Measurements from ENCODE around the gene PPFIA4. TPM values are rescaled to one million over a fixed set of nuclear protein-coding genes. Genes with fewer than 3 reads are reported as not detected.

PPFIA4 gene
- total RNA-seq, 1 donor from 2014 or later = 1.3 TPM

DNA sequence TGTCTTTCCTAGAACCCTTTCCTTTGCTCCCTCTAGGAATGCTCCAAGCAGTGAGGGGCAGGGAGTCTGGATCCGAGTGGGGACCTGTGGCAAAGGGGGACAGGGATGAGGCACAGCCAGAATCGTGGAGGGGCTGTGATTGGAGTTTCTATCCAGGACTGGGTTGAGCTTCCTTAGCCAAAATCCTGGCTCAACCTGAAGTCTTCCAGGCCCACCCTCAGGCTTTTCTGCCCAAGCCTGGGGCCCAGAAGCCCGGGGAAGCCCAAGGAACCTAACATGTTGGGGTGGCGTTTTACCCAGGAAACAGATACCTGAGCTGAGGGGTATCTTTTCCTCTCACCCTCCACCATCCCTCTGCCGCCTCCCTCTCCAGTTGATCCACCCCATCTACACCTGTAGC lies 54.2 kb downstream of the PPFIA4 start:
- ATAC-seq = no peak
- Histone ChIP-seq H3K4me3 (no peak overlapping the region), H3K27me3 (peaks cover 6% of the 10 kb centered on the region), H3K36me3 (no peaks in the 10 kb centered on the region), H3K9me3 (no peaks in the 10 kb centered on the region), H3K27ac (no peak overlapping the region), H3K4me1 (peaks cover 6% of the 10 kb centered on the region)
- DNase-seq = no peak
- TF ChIP-seq, protein P1, sequence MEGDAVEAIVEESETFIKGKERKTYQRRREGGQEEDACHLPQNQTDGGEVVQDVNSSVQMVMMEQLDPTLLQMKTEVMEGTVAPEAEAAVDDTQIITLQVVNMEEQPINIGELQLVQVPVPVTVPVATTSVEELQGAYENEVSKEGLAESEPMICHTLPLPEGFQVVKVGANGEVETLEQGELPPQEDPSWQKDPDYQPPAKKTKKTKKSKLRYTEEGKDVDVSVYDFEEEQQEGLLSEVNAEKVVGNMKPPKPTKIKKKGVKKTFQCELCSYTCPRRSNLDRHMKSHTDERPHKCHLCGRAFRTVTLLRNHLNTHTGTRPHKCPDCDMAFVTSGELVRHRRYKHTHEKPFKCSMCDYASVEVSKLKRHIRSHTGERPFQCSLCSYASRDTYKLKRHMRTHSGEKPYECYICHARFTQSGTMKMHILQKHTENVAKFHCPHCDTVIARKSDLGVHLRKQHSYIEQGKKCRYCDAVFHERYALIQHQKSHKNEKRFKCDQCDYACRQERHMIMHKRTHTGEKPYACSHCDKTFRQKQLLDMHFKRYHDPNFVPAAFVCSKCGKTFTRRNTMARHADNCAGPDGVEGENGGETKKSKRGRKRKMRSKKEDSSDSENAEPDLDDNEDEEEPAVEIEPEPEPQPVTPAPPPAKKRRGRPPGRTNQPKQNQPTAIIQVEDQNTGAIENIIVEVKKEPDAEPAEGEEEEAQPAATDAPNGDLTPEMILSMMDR (IDR thresholded peaks at IDR 0.05) = no peak
- intact Hi-C loops (cut with DNase I) = no loop called here

DNA sequence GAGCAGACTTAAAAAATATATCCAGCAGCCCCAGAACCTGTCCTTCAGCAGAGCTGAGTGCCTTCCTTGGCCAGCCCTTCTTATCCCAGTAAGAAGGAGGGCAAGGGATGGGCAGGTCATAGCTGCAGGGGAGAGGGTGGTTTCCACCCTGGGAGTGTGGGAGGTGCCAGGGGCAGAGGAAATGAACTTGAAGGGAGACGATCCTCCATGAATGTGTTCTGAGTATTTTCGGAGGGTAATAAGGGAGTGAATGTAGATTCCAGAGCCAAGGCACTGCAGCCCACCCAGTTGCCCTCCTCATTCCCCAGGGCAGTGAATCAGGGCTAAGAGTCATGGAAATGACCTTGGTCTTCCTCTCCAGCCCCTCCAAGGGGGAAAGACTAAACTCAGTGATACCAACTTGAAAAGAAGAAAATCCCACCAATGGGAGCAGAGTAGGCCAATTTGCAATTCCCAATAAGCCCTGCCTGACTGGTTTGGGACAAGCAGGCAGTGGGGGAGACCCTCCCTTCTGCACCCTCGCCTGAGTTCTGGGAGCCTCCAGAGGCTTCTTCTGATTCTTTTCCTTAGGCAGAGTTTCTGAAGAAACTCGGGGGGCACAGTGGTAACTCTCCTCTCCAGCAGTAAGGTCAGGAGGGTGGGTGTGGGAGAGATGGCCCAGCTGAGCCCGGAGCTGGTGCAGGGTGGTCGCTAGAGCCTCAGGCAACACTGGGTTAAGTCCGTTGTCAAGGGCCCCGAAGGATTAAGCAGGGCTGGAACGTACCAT lies 55.4 kb downstream of the PPFIA4 start:
- H3K4me3 ChIP-seq = no peak overlapping the region
- H3K27me3 ChIP-seq = no peaks in the 10 kb centered on the region
- H3K4me1 ChIP-seq = no peaks in the 10 kb centered on the region
- H3K36me3 ChIP-seq = no peaks in the 10 kb centered on the region
- ATAC-seq (no peak), DNase-seq (no peak)
- H3K27ac ChIP-seq = no peak overlapping the region
- no peaks in the 10 kb centered on the region for H3K9me3 ChIP-seq
- TF ChIP-seq, protein P1 (IDR thresholded peaks at IDR 0.05) = no peak
- intact Hi-C loops (cut with DNase I) = no loop called here

DNA sequence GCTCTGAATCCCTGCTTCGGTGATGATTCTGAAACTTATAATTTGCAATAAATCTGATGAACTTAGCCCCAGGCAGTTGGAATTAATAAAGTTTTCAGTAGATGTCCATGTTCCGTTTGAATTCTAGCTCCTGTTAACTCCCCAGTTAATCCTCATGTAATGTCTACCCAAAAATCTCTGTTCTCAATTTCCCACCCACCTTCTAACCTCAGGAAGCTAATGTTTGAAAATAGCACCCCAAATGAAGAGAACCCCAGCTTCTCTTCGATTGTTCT lies 55.9 kb downstream of the PPFIA4 start:
- no peaks in the 10 kb centered on the region for H3K36me3 ChIP-seq

DNA sequence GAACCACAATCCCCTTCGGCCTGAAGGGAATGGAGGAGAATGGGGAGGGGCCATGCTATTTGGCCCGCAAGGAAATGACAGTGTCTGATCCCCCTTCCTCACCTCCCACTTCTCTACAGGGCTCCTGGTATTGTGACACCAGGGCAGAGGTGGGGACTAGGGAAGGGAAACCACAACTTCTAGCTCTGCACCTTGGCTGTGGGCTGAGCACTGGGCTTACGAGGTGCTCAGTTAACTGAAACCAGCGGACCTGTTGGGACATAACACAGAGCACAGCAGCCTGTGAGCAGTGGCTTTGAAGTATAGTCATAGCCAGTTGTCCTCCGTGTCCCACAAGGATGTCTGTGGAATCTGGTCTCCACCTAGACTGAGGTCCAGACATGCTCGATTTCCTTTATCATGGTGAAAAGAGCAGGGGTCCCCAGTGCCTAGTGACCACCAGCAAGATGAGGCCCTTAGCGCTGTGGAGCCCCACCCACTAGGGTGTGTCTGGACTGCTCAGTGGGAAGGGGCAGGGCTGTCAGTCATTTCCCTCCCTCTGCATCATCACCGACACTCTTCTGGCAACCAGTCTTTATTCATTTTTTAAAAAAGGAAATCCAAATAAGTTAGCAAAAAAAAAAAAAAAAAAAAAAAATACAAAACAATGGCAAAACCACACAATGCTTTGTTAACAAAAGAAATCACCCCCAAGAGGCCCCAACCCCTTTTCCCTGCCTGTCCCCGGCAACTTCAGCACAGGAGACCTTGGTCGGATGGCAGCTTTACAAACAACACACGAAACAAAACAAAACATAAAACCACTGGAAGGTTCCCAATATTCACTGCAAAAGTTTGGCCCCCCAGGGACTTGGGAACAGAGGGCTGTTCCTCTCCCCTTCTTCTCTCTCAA lies 56.5 kb downstream of the PPFIA4 start:
- intact Hi-C loops (cut with DNase I) = no loop called here
- DNase-seq (no peak), ATAC-seq (no peak)
- Histone ChIP-seq H3K27ac (no peak overlapping the region), H3K36me3 (no peaks in the 10 kb centered on the region), H3K4me1 (no peaks in the 10 kb centered on the region), H3K9me3 (no peaks in the 10 kb centered on the region), H3K4me3 (no peak overlapping the region), H3K27me3 (no peaks in the 10 kb centered on the region)
- TF ChIP-seq, protein P1 (IDR thresholded peaks at IDR 0.05) = no peak

More for the DNA sequence above, 55.9 kb downstream of the PPFIA4 start:
- Histone ChIP-seq H3K27me3 (no peaks in the 10 kb centered on the region), H3K9me3 (no peaks in the 10 kb centered on the region), H3K27ac (no peak overlapping the region), H3K4me1 (no peaks in the 10 kb centered on the region), H3K4me3 (no peak overlapping the region)
- no peak for ATAC-seq
- TF ChIP-seq, protein P1 (IDR thresholded peaks at IDR 0.05) = no peak
- no peak for DNase-seq
- intact Hi-C loops (cut with DNase I) = no loop called here

DNA sequence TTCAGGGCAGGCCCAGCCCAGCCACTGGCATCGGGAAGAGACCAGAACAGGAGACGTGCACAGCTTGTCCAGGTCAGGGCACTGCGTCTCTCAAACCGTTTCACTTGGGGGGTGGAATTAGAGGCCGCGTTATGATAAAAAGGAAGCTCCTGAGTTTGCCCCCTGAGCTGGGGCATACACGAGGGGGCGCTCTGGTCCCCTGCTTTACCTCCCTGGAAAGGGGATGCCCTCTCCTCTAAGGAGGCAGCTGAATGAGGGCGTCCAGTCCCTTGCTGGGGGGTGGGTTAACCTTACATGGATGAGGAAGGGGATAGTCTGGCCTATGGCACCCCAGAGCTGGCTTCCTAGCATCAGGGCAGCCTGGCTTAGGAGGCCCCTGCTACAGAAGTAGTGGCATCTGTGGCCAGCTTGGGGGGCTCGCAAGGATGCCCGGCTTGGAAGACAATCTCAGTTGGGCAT lies 57.2 kb downstream of the PPFIA4 start:
- Histone ChIP-seq H3K36me3 (no peaks in the 10 kb centered on the region), H3K27me3 (no peaks in the 10 kb centered on the region), H3K4me3 (no peak overlapping the region), H3K9me3 (no peaks in the 10 kb centered on the region), H3K27ac (no peak overlapping the region), H3K4me1 (no peaks in the 10 kb centered on the region)
- intact Hi-C loops (cut with DNase I) = no loop called here
- TF ChIP-seq, protein P1 (IDR thresholded peaks at IDR 0.05) = no peak
- DNase-seq (no peak), ATAC-seq (no peak)

Data from upper lobe of right lung (tissue), 1 donor.